Measurements from ENCODE around the gene TTC6.

TTC6 gene

GRCh38 chr14:37623426-37623951 lies 28.1 kb downstream of the TTC6 start:
- FAIRE-seq = no peak
- TF ChIP-seq POLR2AphosphoS5 (IDR thresholded peaks at IDR 0.05; ENCODE audit: low read depth, low read length) = no peak
- no peak for TF ChIP-seq PAX5 (IDR thresholded peaks at IDR 0.05; ENCODE audit: insufficient read depth, low read length, severe bottlenecking)
- TF ChIP-seq POLR2A (IDR thresholded peaks at IDR 0.05; ENCODE audit: low read depth, low read length) = no peak
- TF ChIP-seq POU2F2 (IDR thresholded peaks at IDR 0.05; ENCODE audit: low read depth, low read length) = no peak
- TF ChIP-seq TAF1 (IDR thresholded peaks at IDR 0.05; ENCODE audit: low read depth, low read length) = no peak
- TF ChIP-seq SPI1 (IDR thresholded peaks at IDR 0.05; ENCODE audit: low read depth, low read length) = no peak
- no peak for DNase-seq (ENCODE audit: insufficient read length, low spot score)

GRCh38 chr14:37623971-37624370 lies 28.5 kb downstream of the TTC6 start:
- FAIRE-seq = no peak
- no peak for DNase-seq (ENCODE audit: insufficient read length, low spot score)
- TF ChIP-seq PAX5 (IDR thresholded peaks at IDR 0.05; ENCODE audit: insufficient read depth, low read length, severe bottlenecking) (no peak), POU2F2 (IDR thresholded peaks at IDR 0.05; ENCODE audit: low read depth, low read length) (no peak), TAF1 (IDR thresholded peaks at IDR 0.05; ENCODE audit: low read depth, low read length) (no peak), POLR2AphosphoS5 (IDR thresholded peaks at IDR 0.05; ENCODE audit: low read depth, low read length) (no peak), POLR2A (IDR thresholded peaks at IDR 0.05; ENCODE audit: low read depth, low read length) (no peak), SPI1 (IDR thresholded peaks at IDR 0.05; ENCODE audit: low read depth, low read length) (no peak)

GRCh38 chr14:37625597-37626595 lies 30.5 kb downstream of the TTC6 start:
- TF ChIP-seq POLR2A (IDR thresholded peaks at IDR 0.05; ENCODE audit: low read depth, low read length) (no peak), POLR2AphosphoS5 (IDR thresholded peaks at IDR 0.05; ENCODE audit: low read depth, low read length) (no peak), TAF1 (IDR thresholded peaks at IDR 0.05; ENCODE audit: low read depth, low read length) (no peak)
- FAIRE-seq = no peak

GRCh38 chr14:37637341-37637740 lies 41.9 kb downstream of the TTC6 start:
- FAIRE-seq (no peak), DNase-seq (ENCODE audit: insufficient read length, low spot score) (no peak)
- no peak for TF ChIP-seq POLR2AphosphoS5 (IDR thresholded peaks at IDR 0.05; ENCODE audit: low read depth, low read length)
- no peak for TF ChIP-seq SPI1 (IDR thresholded peaks at IDR 0.05; ENCODE audit: low read depth, low read length)
- TF ChIP-seq POLR2A (IDR thresholded peaks at IDR 0.05; ENCODE audit: low read depth, low read length) = no peak
- TF ChIP-seq POU2F2 (IDR thresholded peaks at IDR 0.05; ENCODE audit: low read depth, low read length) = no peak
- no peak for TF ChIP-seq TAF1 (IDR thresholded peaks at IDR 0.05; ENCODE audit: low read depth, low read length)
- TF ChIP-seq PAX5 (IDR thresholded peaks at IDR 0.05; ENCODE audit: insufficient read depth, low read length, severe bottlenecking) = no peak

More at GRCh38 chr14:37625597-37626595, 30.5 kb downstream of the TTC6 start:
- DNase-seq (ENCODE audit: insufficient read length, low spot score) = no peak

GRCh38 chr14:37638599-37638998 lies 43.2 kb downstream of the TTC6 start:
- FAIRE-seq (no peak), DNase-seq (ENCODE audit: insufficient read length, low spot score) (no peak)
- TF ChIP-seq POLR2AphosphoS5 (IDR thresholded peaks at IDR 0.05; ENCODE audit: low read depth, low read length) (no peak), SPI1 (IDR thresholded peaks at IDR 0.05; ENCODE audit: low read depth, low read length) (no peak), TAF1 (IDR thresholded peaks at IDR 0.05; ENCODE audit: low read depth, low read length) (no peak), POLR2A (IDR thresholded peaks at IDR 0.05; ENCODE audit: low read depth, low read length) (no peak), PAX5 (IDR thresholded peaks at IDR 0.05; ENCODE audit: insufficient read depth, low read length, severe bottlenecking) (no peak), POU2F2 (IDR thresholded peaks at IDR 0.05; ENCODE audit: low read depth, low read length) (no peak)

GRCh38 chr14:37641117-37641516 lies 45.7 kb downstream of the TTC6 start:
- TF ChIP-seq TAF1 (IDR thresholded peaks at IDR 0.05; ENCODE audit: low read depth, low read length) (no peak), SPI1 (IDR thresholded peaks at IDR 0.05; ENCODE audit: low read depth, low read length) (no peak)
- FAIRE-seq (no peak), DNase-seq (ENCODE audit: insufficient read length, low spot score) (no peak)

- no peak for FAIRE-seq
These were observed 46.7 kb downstream of the TTC6 start for GRCh38 chr14:37642125-37642524.

GRCh38 chr14:37643701-37644100 lies 48.3 kb downstream of the TTC6 start:
- FAIRE-seq = no peak
- no peak for TF ChIP-seq SPI1 (IDR thresholded peaks at IDR 0.05; ENCODE audit: low read depth, low read length)

More at GRCh38 chr14:37642125-37642524, 46.7 kb downstream of the TTC6 start:
- DNase-seq (ENCODE audit: insufficient read length, low spot score) = no peak
- TF ChIP-seq POLR2A (IDR thresholded peaks at IDR 0.05; ENCODE audit: low read depth, low read length) (no peak), TAF1 (IDR thresholded peaks at IDR 0.05; ENCODE audit: low read depth, low read length) (no peak), SPI1 (IDR thresholded peaks at IDR 0.05; ENCODE audit: low read depth, low read length) (no peak), POLR2AphosphoS5 (IDR thresholded peaks at IDR 0.05; ENCODE audit: low read depth, low read length) (no peak), POU2F2 (IDR thresholded peaks at IDR 0.05; ENCODE audit: low read depth, low read length) (no peak), PAX5 (IDR thresholded peaks at IDR 0.05; ENCODE audit: insufficient read depth, low read length, severe bottlenecking) (no peak)

More at GRCh38 chr14:37643701-37644100, 48.3 kb downstream of the TTC6 start:
- DNase-seq (ENCODE audit: insufficient read length, low spot score) = no peak
